HepG2 (cell line): ENCODE data around the gene STAT5A. TPM values are rescaled to one million over a fixed set of nuclear protein-coding genes. Genes with fewer than 3 reads are reported as not detected.
A peak's percentile ranks its signal among the peaks of the same experiment; 100 is the strongest.

ENCODE experiments used
- ATF4 ChIP-seq, 2 experiments: fragments of 450-650 bp in 1 of 2; sonication (generic) in 1 of 2; formaldehyde crosslinking; IDR thresholded peaks; 2 replicates each; pipeline versions ENCODE4 v1.5.0 to v1.8.0; 2020 to 2022; ENCODE audit warnings: mild to moderate bottlenecking in 1 of 2, missing genetic modification reagents in 1 of 2
- CREBL2 ChIP-seq: sonication (generic); formaldehyde crosslinking; IDR thresholded peaks from 2 replicates; pipeline ENCODE4 v1.8.1; 2023; ENCODE audit warnings: missing genetic modification reagents, mild to moderate bottlenecking, borderline replicate concordance
- ELF3 ChIP-seq: IDR thresholded peaks from 2 replicates; pipeline ENCODE4 v1.6.1; 2016; ENCODE audit warnings: missing genetic modification reagents, missing compliant biosample characterization
- FOSL1 ChIP-seq: sonication (generic); formaldehyde crosslinking; IDR thresholded peaks from 2 replicates; pipeline ENCODE4 v1.9.0; 2021; ENCODE audit warnings: missing genetic modification reagents, borderline replicate concordance
- FOXK1 ChIP-seq: sonication (generic); formaldehyde crosslinking; IDR thresholded peaks from 2 replicates; pipeline ENCODE4 v1.4.0; 2020; ENCODE audit warnings: low read depth, missing genetic modification reagents, borderline replicate concordance
- GABPB1 ChIP-seq: IDR thresholded peaks from 2 replicates; pipeline ENCODE4 v1.6.1; 2016; ENCODE audit warnings: mild to moderate bottlenecking, missing genetic modification reagents, moderate library complexity, missing compliant biosample characterization
- GATA4 ChIP-seq: sonication (generic); IDR thresholded peaks from 2 replicates; pipeline ENCODE4 v1.6.1; 2016; ENCODE audit warnings: antibody characterized with exemption, low read depth, borderline replicate concordance
- HNF1A ChIP-seq, 2 experiments: sonication (generic) in 1 of 2; formaldehyde crosslinking in 1 of 2; IDR thresholded peaks; 2 replicates each; pipeline versions ENCODE4 v1.4.0 to v1.6.1; 2016 to 2020; ENCODE audit warnings: borderline replicate concordance in 1 of 2, low read depth in 1 of 2, mild to moderate bottlenecking in 1 of 2, missing genetic modification reagents in 1 of 2
- IKZF5 ChIP-seq: IDR thresholded peaks from 2 replicates; pipeline ENCODE4 v1.6.1; 2018; ENCODE audit warnings: missing genetic modification reagents, mild to moderate bottlenecking, missing compliant biosample characterization
- IRF1 ChIP-seq: sonication (generic); formaldehyde crosslinking; IDR thresholded peaks from 2 replicates; pipeline ENCODE4 v1.4.0; 2020; ENCODE audit warnings: low read depth, mild to moderate bottlenecking, missing genetic modification reagents
- KLF6 ChIP-seq: IDR thresholded peaks from 2 replicates; pipeline ENCODE4 v1.8.0; 2016; ENCODE audit warnings: missing biosample characterization, missing genetic modification reagents
- MIER3 ChIP-seq: IDR thresholded peaks from 2 replicates; pipeline ENCODE4 v1.6.1; 2016; ENCODE audit warnings: missing compliant biosample characterization, borderline replicate concordance
- SOX6 ChIP-seq, 2 experiments: fragments of 450-650 bp in 1 of 2; sonication (generic) in 1 of 2; formaldehyde crosslinking in 1 of 2; IDR thresholded peaks; 2 replicates each; pipeline versions ENCODE4 v1.4.0 to v1.6.1; 2017 to 2020; ENCODE audit warnings: antibody characterized with exemption in 1 of 2, mild to moderate bottlenecking in 1 of 2, missing genetic modification reagents in 1 of 2
- YEATS2 ChIP-seq: sonication (generic); formaldehyde crosslinking; IDR thresholded peaks from 2 replicates; pipeline ENCODE4 v1.4.0; 2020; ENCODE audit warnings: missing genetic modification reagents, borderline replicate concordance
- YY1 ChIP-seq: IDR thresholded peaks from 2 replicates; pipeline ENCODE4 v1.6.1; 2011; ENCODE audit warnings: low read length, low read depth, moderate library complexity, mild to moderate bottlenecking; ENCODE audit not compliant: insufficient read depth, insufficient replicate concordance
- ZNF713 ChIP-seq: sonication (generic); formaldehyde crosslinking; IDR thresholded peaks from 2 replicates; pipeline ENCODE4 v1.4.0; 2020; ENCODE audit warnings: mild to moderate bottlenecking, missing genetic modification reagents
- ZNF747 ChIP-seq: sonication (generic); formaldehyde crosslinking; IDR thresholded peaks from 2 replicates; pipeline ENCODE4 v1.8.1; 2023; ENCODE audit warnings: missing genetic modification reagents, mild to moderate bottlenecking, borderline replicate concordance
- polyA plus RNA-seq, 8 experiments: library from polyadenylated mRNA; depleted of rRNA in 3 of 8; stranded (reverse) in 7 of 8; unstranded in 1 of 8; fragments of >200 nt; fragmentation: Illumina TruSeq in 4 of 8; extraction: Trizol in 4 of 8; gene quantifications; 2 replicates each; pipeline versions ENCODE4 v1.2.1 to v1.2.3, GENCODE V29; 2011 to 2016; ENCODE audit warnings: low read depth in 4 of 8, missing spikeins in 1 of 8, mixed read lengths in 1 of 8; ENCODE audit not compliant: insufficient read depth in 1 of 8
- total RNA-seq, 5 experiments: library from RNA; depleted of rRNA; stranded (reverse); fragments of >200 nt; fragmentation: Illumina TruSeq; extraction: Trizol; gene quantifications; 2 replicates each; pipeline ENCODE4 v1.2.3, GENCODE V29; 2016; ENCODE audit warnings: low read depth in 1 of 5

Gene STAT5A
- total and polyA plus RNA-seq, 2 of the 13 experiments (the other 11 are each of a cell fraction or from before 2014, with no cell fraction given): 1.4 to 4.1 TPM

GRCh38 chr17:42248351-42249179 is 39.7 kb upstream of the STAT5A start (continued):
- TF ChIP-seq HNF1A (IDR thresholded peaks at IDR 0.05; ENCODE audit: low read depth) (no peak), HNF1A (CRISPR knock-in tag; IDR thresholded peaks at IDR 0.05; ENCODE audit: borderline replicate concordance) (0 out of 2 replicates have a peak, but pooled peaks have one; percentile 30), ELF3 (CRISPR knock-in tag) (peak; percentile 90), ZNF747 (CRISPR knock-in tag) (0 out of 2 replicates have a peak, but pooled peaks have one; percentile 36), IRF1 (no peak), GATA4 (no peak), YEATS2 (peak; percentile 60; the same call in 1 of the 2 replicates), ATF4 (CRISPR knock-in tag; IDR thresholded peaks at IDR 0.05) (peak in 1 of 2 experiments; percentile 50; a peak in 2 of 4 replicates), FOXK1 (CRISPR knock-in tag) (peak; percentile 95), CREBL2 (CRISPR knock-in tag) (0 out of 2 replicates have a peak, but pooled peaks have one; percentile 52), ZNF713 (CRISPR knock-in tag) (no peak), SOX6 (IDR thresholded peaks at IDR 0.05) (no peak), SOX6 (CRISPR knock-in tag; IDR thresholded peaks at IDR 0.05) (peak; percentile 53; the same call in 1 of the 2 replicates), KLF6 (CRISPR knock-in tag) (peak; percentile 58; the same call in 1 of the 2 replicates), IKZF5 (CRISPR knock-in tag) (peak; percentile 66; the same call in 1 of the 2 replicates), MIER3 (peak; percentile 27; the same call in 1 of the 2 replicates), GABPB1 (CRISPR knock-in tag) (peak; percentile 79), FOSL1 (CRISPR knock-in tag) (no peak), YY1 (peak; percentile 16)
